Nephron (organoid): ENCODE data around the gene FAM20C.

ENCODE experiments used
- H3K27ac Mint-ChIP-seq, 3 experiments: 2 replicates each; pipeline ENCODE4 v1.8.0; 2020; ENCODE audit warnings: mixed read lengths in 3 of 3, mild to moderate bottlenecking in 2 of 3, moderate library complexity in 1 of 3
- H3K27me3 Mint-ChIP-seq: 2 replicates; pipeline ENCODE4 v1.8.0; 2021; ENCODE audit warnings: low read depth, mild to moderate bottlenecking, moderate library complexity, mixed read lengths
- H3K36me3 Mint-ChIP-seq: 2 replicates; pipeline ENCODE4 v1.8.0; 2020; ENCODE audit warnings: low read depth, mixed read lengths
- H3K4me1 Mint-ChIP-seq: 2 replicates; pipeline ENCODE4 v1.8.0; 2020; ENCODE audit warnings: mixed read lengths
- H3K4me3 Mint-ChIP-seq, 3 experiments: 2 replicates each; pipeline ENCODE4 v1.8.0; 2020; ENCODE audit warnings: mild to moderate bottlenecking in 3 of 3, mixed read lengths in 3 of 3, moderate library complexity in 2 of 3
- H3K9me3 Mint-ChIP-seq: 2 replicates; pipeline ENCODE4 v1.8.0; 2020; ENCODE audit warnings: mixed read lengths
- TF ChIP-seq, protein P1 (sequence below), 3 experiments: fragments of 200-600 bp; sonication (generic); IDR thresholded peaks; one replicate each; pipeline ENCODE4 v1.5.0; 2021; ENCODE audit warnings: antibody characterized with exemption in 3 of 3; ENCODE audit not compliant: unreplicated experiment in 3 of 3

Gene FAM20C

DNA sequence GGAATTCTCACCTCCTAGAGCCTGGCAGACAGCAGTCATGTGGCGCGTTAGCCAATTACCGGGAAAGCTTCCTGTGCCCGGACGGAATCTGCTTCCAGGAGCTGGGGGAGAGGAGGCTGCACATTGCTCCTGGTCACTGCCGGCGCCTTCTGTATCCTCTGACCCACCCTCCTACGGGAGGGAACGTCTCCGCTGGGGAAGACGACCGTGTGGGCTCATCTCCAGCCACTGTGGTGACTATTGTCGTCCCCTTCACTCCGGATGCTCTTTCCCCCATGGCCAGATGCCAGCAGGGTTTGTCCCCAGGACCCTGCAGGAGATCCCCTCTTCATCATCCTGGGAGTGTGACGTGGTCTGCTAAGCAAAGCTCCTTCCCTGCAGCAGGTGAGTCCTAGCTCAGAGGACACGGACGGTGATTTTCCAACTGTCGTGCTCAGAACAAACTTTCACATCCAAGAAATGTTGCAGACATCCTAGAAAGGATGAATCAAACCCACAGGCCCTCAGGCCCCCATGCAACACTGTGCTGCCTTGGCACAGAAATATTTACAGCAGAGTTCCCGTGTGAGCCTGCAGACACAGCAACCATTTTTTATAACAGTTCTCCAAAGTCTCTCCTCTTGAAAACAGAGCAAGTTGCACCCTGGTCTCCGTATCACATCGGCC lies 29.6 kb upstream of the FAM20C start:
- Mint-ChIP-seq H3K9me3 (no peaks in the 10 kb centered on the region), H3K4me1 (peaks cover 64% of the 10 kb centered on the region), H3K4me3 (peak overlapping the region in 1 of 3 experiments; percentile 32), H3K27me3 (peaks cover 24% of the 10 kb centered on the region), H3K36me3 (no peaks in the 10 kb centered on the region), H3K27ac (peak overlapping the region; percentile 33 to 74 (median 50))
- TF ChIP-seq, protein P1, sequence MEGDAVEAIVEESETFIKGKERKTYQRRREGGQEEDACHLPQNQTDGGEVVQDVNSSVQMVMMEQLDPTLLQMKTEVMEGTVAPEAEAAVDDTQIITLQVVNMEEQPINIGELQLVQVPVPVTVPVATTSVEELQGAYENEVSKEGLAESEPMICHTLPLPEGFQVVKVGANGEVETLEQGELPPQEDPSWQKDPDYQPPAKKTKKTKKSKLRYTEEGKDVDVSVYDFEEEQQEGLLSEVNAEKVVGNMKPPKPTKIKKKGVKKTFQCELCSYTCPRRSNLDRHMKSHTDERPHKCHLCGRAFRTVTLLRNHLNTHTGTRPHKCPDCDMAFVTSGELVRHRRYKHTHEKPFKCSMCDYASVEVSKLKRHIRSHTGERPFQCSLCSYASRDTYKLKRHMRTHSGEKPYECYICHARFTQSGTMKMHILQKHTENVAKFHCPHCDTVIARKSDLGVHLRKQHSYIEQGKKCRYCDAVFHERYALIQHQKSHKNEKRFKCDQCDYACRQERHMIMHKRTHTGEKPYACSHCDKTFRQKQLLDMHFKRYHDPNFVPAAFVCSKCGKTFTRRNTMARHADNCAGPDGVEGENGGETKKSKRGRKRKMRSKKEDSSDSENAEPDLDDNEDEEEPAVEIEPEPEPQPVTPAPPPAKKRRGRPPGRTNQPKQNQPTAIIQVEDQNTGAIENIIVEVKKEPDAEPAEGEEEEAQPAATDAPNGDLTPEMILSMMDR (IDR thresholded peaks at IDR 0.05; ENCODE audit: unreplicated experiment in 3 of 3) = no peak

DNA sequence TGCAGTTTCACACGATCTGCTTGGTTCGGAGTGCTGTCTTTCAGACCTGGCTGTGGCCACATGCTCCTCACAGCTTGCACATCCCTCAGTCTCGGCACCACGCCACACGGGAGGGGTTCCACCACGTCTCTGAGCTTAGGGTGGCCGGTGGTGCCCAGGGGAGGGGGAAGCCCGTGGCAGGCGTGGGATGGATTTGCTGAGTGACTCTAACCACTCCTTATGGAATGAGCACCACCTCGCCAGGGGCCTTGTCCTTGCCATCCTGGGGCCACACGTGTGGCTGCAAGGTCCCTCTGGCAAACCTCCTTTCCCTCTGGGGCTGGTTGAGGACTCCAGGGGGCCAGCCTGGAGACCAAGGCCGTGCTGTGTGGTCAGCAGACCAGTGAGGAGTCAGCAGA lies 29.1 kb upstream of the FAM20C start:
- Mint-ChIP-seq H3K36me3 (no peaks in the 10 kb centered on the region), H3K9me3 (no peaks in the 10 kb centered on the region)

DNA sequence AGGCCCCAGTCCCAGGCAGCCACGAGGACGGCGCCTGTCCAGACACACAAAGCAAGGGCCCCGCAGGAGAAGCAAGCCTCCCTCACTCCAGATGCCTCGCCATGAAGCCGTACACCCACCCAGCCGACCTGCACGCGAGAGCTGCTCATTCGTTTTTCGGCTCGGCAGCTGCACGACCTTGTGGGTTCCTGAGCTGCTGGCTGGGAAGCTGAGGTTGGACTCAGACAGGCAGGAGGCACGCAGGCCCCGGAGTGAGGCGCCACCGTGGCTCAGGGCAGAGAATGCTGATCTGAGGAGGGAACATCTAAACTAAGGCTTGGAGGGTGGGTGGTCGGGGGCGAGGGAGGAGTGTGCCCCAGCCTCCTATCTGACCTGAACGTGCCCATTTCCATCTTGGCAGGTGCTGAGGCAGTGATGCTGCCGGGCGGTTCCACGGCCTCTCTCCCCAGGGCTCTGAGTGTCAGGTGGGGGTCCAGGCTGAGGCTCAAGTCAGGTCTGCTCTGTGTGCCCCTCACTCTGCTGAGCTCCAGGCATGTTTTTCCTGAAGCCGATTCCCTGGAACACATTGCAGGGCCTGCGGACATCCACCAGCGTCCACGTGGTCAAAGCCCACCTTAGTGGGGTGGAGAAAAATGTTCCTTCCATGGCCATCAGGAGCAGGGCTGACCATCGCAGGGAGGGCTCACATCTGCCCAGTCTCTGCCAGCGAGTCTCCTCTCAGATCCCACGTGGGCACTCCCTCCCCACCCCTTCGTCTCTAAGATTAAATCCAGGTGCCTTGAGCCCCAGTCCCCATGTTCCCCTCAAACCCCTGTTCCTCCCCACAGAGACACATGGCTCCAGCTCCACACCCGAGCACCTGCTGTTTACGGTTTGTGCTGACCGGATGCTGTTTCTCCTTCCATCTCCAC lies 28.1 kb upstream of the FAM20C start:
- Mint-ChIP-seq H3K9me3 (no peaks in the 10 kb centered on the region), H3K27me3 (peaks cover 24% of the 10 kb centered on the region), H3K36me3 (no peaks in the 10 kb centered on the region), H3K4me3 (no peak overlapping the region), H3K4me1 (peaks cover 52% of the 10 kb centered on the region), H3K27ac (peak overlapping the region; percentile 33 to 84 (median 34))
- TF ChIP-seq, protein P1 (IDR thresholded peaks at IDR 0.05; ENCODE audit: unreplicated experiment in 3 of 3) = no peak

More for the DNA sequence above, 29.1 kb upstream of the FAM20C start:
- H3K27ac Mint-ChIP-seq = peak overlapping the region; percentile 33 to 74 (median 50)
- TF ChIP-seq, protein P1 (IDR thresholded peaks at IDR 0.05; ENCODE audit: unreplicated experiment in 3 of 3) = no peak
- H3K4me1 Mint-ChIP-seq = peaks cover 58% of the 10 kb centered on the region
- peaks cover 24% of the 10 kb centered on the region for H3K27me3 Mint-ChIP-seq
- no peak overlapping the region for H3K4me3 Mint-ChIP-seq

DNA sequence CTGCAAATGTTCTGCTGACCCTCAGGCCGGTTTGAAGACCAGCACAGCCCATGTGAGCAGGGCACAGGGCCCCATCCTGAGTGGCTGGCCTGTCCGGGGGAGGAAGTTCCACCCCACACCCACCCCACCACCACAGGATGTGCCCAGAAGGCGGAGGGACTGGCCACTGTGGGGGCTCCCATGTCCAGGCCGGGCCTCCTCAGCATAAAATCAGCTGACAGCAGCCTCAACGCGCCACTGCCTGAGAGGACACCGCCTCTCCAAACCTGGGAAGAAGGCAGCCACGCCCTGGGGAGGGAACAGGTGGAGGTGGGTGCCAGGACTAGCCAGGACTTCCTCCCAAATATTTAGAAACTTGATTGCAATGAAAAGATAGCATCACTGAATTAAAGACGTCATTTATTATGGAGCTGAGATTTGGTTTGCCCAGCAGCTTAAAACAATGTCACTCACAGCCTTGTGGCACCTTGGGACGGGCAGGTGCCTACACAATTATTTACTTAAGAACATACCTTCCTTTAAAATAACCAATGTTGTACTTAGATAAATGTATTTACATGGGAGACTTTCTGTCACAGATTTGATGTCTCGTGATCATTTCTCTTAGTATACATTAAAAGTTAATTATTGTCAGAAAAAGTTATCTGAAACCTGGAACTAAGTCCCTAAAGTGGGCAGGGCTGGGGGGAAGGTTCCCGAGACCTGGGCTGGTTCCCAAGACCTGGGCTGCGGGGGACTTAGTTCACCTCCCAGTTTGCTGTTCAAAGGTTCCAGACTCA lies 27.3 kb upstream of the FAM20C start:
- no peaks in the 10 kb centered on the region for H3K36me3 Mint-ChIP-seq
- peak overlapping the region; percentile 73 to 85 (median 84) for H3K27ac Mint-ChIP-seq
- H3K4me1 Mint-ChIP-seq = peaks cover 56% of the 10 kb centered on the region
- H3K27me3 Mint-ChIP-seq = peaks cover 28% of the 10 kb centered on the region
- TF ChIP-seq, protein P1 (IDR thresholded peaks at IDR 0.05; ENCODE audit: unreplicated experiment in 3 of 3) = no peak
- peaks cover 2% of the 10 kb centered on the region for H3K9me3 Mint-ChIP-seq
- H3K4me3 Mint-ChIP-seq = no peak overlapping the region

DNA sequence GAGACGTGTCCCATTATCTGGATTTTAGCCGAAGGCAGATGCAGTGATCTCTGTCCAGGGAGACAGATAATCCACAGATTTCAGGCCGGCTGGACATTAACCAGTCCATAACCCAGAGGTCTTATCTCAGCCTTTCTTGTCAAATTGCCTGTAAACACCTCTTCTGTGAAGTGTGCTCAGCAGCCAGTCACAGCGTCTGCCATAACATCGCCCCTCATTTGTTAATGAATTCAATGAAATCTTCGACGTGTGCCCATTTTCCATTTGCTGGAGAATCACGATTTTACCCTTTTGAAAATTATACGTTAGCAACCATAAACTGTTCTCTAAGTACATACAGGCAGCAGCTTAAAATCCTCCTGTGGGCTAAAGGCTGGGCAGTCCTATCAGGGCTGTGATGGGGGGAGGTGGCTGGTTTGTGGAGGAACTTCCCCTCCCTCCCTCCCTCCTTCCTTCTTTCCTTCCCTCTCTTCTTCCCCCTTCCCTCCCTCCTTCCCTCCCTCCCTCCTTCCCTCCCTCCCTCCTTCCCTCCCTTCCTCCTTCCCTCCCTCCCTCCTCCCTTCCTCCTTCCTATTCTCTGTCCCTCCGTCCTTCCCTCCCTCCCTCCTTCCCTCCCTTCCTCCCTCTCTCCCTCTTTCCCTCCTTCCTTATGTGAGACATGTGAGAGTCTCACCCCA lies 26.6 kb upstream of the FAM20C start:
- Mint-ChIP-seq H3K36me3 (no peaks in the 10 kb centered on the region), H3K9me3 (peaks cover 8% of the 10 kb centered on the region), H3K27me3 (peaks cover 32% of the 10 kb centered on the region), H3K4me1 (peaks cover 56% of the 10 kb centered on the region), H3K4me3 (no peak overlapping the region), H3K27ac (peak overlapping the region; percentile 85 to 95 (median 92))
- TF ChIP-seq, protein P1 (IDR thresholded peaks at IDR 0.05; ENCODE audit: unreplicated experiment in 3 of 3) = no peak
